SK-N-SH (cell line): Measurements from ENCODE around the gene CYP46A1.

Experiments used
- CHD2 ChIP-seq: fragments of 150-350 bp; IDR thresholded peaks from 2 replicates; pipeline ENCODE4 v1.6.1; 2018; ENCODE audit warnings: low read length; ENCODE audit not compliant: partially characterized antibody
- EP300 ChIP-seq, 2 experiments: IDR thresholded peaks; 2 replicates each; pipeline versions ENCODE4 v1.4.0 to v1.6.1; 2012; ENCODE audit warnings: borderline replicate concordance in 1 of 2, low read depth in 1 of 2, low read length in 1 of 2
- EZH2phosphoT487 ChIP-seq: fragments of 200-600 bp; sonication (generic); IDR thresholded peaks from 2 replicates; pipeline ENCODE4 v1.6.1; 2017; ENCODE audit warnings: low read depth, mixed run types, mild to moderate bottlenecking, antibody characterized with exemption, moderate library complexity, borderline replicate concordance
- FOSL2 ChIP-seq: IDR thresholded peaks from 2 replicates; pipeline ENCODE4 v1.4.0; 2012; ENCODE audit warnings: low read depth, mild to moderate bottlenecking, moderate library complexity, borderline replicate concordance
- GATA2 ChIP-seq: sonication (generic); formaldehyde crosslinking; IDR thresholded peaks from 2 replicates; pipeline ENCODE4 v1.5.0; 2020; ENCODE audit warnings: mild to moderate bottlenecking, missing genetic modification reagents
- MXI1 ChIP-seq: IDR thresholded peaks from 2 replicates; pipeline ENCODE4 v1.6.1; 2012; ENCODE audit warnings: mild to moderate bottlenecking, low read depth, low read length, improper control_type of control experiment
- POLR2AphosphoS5 ChIP-seq: IDR thresholded peaks from 2 replicates; pipeline ENCODE4 v1.6.1; 2012; ENCODE audit warnings: low read depth, low read length
- RFX5 ChIP-seq: IDR thresholded peaks from 2 replicates; pipeline ENCODE4 v1.6.1; 2012; ENCODE audit warnings: mild to moderate bottlenecking, improper control_type of control experiment, low read length
- SMC3 ChIP-seq: IDR thresholded peaks from 2 replicates; pipeline ENCODE4 v1.6.1; 2012; ENCODE audit warnings: low read depth, low read length, improper control_type of control experiment
- TF ChIP-seq, protein P1 (sequence below): fragments of 200-600 bp; sonication (generic); IDR thresholded peaks from 2 replicates; pipeline ENCODE4 v1.6.1; 2017; ENCODE audit warnings: antibody characterized with exemption, mild to moderate bottlenecking, moderate library complexity
- TF ChIP-seq, protein P2 (sequence below): IDR thresholded peaks from 2 replicates; pipeline ENCODE4 v1.6.1; 2012; ENCODE audit warnings: mild to moderate bottlenecking, low read depth, low read length, moderate library complexity
- TF ChIP-seq, protein P3 (sequence below): fragments of 150-350 bp; IDR thresholded peaks from 2 replicates; pipeline ENCODE4 v1.6.1; 2017; ENCODE audit warnings: antibody characterized with exemption, low read length, low read depth, borderline replicate concordance
- TF ChIP-seq, protein P4 (sequence below): IDR thresholded peaks from 2 replicates; pipeline ENCODE4 v1.4.0; 2012; ENCODE audit warnings: low read depth, borderline replicate concordance

DNA sequence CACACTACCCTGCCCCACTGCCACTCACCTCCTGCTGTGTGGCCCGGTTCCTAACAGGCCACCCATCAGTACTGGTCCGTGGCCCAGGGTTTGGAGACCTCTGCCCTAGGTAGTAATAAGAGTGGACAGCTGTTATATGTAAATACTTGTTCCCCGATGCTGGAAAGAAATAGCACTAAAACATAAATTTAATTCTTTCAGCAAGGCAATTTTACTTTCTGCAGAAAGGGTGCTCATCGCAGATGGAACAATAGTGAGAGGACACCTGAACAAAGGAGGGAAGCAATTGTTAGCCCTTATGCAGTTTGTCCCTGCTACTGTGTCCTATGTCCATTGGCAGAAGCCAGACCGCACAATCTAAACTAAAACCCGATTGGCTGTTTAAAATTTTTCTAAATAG is 5.9 kb upstream of the CYP46A1 start:
- TF ChIP-seq, protein P1, sequence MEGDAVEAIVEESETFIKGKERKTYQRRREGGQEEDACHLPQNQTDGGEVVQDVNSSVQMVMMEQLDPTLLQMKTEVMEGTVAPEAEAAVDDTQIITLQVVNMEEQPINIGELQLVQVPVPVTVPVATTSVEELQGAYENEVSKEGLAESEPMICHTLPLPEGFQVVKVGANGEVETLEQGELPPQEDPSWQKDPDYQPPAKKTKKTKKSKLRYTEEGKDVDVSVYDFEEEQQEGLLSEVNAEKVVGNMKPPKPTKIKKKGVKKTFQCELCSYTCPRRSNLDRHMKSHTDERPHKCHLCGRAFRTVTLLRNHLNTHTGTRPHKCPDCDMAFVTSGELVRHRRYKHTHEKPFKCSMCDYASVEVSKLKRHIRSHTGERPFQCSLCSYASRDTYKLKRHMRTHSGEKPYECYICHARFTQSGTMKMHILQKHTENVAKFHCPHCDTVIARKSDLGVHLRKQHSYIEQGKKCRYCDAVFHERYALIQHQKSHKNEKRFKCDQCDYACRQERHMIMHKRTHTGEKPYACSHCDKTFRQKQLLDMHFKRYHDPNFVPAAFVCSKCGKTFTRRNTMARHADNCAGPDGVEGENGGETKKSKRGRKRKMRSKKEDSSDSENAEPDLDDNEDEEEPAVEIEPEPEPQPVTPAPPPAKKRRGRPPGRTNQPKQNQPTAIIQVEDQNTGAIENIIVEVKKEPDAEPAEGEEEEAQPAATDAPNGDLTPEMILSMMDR = no peak
- TF ChIP-seq EZH2phosphoT487 = no peak
- TF ChIP-seq SMC3 = no peak
- TF ChIP-seq CHD2 = no peak
- TF ChIP-seq POLR2AphosphoS5 = no peak
- TF ChIP-seq FOSL2 = no peak
- no peak for TF ChIP-seq RFX5
- TF ChIP-seq MXI1 = no peak
- TF ChIP-seq, protein P2, sequence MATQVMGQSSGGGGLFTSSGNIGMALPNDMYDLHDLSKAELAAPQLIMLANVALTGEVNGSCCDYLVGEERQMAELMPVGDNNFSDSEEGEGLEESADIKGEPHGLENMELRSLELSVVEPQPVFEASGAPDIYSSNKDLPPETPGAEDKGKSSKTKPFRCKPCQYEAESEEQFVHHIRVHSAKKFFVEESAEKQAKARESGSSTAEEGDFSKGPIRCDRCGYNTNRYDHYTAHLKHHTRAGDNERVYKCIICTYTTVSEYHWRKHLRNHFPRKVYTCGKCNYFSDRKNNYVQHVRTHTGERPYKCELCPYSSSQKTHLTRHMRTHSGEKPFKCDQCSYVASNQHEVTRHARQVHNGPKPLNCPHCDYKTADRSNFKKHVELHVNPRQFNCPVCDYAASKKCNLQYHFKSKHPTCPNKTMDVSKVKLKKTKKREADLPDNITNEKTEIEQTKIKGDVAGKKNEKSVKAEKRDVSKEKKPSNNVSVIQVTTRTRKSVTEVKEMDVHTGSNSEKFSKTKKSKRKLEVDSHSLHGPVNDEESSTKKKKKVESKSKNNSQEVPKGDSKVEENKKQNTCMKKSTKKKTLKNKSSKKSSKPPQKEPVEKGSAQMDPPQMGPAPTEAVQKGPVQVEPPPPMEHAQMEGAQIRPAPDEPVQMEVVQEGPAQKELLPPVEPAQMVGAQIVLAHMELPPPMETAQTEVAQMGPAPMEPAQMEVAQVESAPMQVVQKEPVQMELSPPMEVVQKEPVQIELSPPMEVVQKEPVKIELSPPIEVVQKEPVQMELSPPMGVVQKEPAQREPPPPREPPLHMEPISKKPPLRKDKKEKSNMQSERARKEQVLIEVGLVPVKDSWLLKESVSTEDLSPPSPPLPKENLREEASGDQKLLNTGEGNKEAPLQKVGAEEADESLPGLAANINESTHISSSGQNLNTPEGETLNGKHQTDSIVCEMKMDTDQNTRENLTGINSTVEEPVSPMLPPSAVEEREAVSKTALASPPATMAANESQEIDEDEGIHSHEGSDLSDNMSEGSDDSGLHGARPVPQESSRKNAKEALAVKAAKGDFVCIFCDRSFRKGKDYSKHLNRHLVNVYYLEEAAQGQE = no peak
- TF ChIP-seq, protein P3, sequence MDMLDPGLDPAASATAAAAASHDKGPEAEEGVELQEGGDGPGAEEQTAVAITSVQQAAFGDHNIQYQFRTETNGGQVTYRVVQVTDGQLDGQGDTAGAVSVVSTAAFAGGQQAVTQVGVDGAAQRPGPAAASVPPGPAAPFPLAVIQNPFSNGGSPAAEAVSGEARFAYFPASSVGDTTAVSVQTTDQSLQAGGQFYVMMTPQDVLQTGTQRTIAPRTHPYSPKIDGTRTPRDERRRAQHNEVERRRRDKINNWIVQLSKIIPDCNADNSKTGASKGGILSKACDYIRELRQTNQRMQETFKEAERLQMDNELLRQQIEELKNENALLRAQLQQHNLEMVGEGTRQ = no peak
- TF ChIP-seq, protein P4, sequence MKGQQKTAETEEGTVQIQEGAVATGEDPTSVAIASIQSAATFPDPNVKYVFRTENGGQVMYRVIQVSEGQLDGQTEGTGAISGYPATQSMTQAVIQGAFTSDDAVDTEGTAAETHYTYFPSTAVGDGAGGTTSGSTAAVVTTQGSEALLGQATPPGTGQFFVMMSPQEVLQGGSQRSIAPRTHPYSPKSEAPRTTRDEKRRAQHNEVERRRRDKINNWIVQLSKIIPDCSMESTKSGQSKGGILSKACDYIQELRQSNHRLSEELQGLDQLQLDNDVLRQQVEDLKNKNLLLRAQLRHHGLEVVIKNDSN = no peak
- no peak for TF ChIP-seq GATA2 (CRISPR knock-in tag)
- TF ChIP-seq EP300 (IDR thresholded peaks at IDR 0.05; ENCODE audit: borderline replicate concordance in 1 of 2, low read depth in 1 of 2, low read length in 1 of 2) = no peak
